ENCODE results near the gene CD2BP2.

The CD2BP2 gene

GRCh38 chr16:30378236-30379157 is 23.4 kb upstream of the CD2BP2 start:
- peak; percentile 98 for DNase-seq

DNA sequence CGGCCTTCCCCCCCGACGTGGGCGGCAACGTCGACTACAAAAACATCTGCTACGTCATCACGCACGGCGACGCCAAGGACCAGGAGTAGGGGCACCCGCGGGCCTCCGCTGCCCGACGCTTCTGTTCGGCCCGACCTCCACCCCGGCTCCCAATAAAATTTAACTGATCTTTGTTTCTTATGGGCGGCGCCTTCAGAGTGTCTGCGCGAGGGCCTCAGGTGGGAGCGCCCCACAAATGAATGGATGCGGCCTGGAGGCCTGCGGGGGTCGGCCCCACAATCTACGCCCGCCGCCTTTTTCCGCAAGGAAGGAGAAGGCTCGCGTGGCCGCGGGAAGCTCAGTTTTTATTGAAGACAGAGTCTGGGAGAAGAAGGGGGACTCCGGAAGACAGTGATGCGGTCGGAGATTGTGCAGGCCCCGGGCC is 22.7 kb upstream of the CD2BP2 start:
- DNase-seq: peak; percentile 86

DNA sequence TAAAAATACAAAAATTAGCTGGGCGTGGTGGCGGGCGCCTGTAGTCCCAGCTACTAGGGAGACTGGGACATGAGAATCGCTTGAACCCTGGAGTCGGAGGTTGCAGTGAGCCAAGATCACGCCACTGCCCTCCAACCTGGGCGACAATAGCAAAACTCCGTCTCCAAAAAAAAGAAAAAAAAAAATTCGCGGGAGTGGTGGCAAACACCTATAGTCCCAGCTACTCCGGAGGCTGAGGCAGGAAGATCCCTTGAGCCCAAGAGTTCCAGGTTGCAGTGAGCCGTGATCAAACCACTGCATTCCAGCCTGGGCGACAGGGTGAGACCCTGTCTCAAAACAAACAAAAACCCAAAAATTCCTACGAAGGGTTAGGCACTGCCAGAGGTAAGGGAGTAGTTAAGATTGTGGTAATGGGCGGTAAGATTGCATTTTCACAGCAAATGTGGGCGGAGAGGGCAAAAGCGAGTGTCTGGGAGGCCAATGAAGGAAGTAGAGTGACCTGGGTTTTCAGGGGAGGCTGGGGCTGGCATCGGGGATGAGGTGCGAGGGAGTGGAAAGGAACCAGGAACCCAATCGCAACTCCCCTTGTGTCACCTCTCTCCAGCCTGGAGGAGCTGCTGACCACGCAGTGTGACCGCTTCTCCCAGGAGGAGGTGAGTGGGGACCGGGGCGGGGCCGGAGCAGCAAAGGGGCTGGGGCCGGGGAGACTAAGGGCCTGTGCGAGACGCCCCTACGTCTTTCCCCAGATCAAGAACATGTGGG is 22.1 kb upstream of the CD2BP2 start:
- no peak for DNase-seq

DNA sequence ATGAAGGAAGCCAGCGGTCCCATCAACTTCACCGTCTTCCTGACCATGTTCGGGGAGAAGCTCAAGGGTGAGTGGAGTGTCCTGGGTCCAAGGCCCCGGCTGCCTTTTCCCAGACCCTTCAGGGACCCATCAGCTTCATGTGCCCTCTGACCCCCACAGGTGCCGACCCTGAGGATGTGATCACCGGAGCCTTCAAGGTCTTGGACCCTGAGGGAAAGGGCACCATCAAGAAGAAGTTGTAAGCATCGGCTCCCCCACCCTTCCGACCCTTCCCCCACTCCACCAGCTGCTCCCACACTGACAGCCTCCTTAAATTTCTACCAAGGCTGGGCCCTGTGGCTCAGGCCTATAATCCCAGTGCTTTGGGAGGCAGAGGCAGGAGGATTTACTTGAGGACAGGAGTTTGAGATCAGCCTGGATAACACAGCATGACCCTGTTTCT is 21.4 kb upstream of the CD2BP2 start:
- no peak for DNase-seq

DNA sequence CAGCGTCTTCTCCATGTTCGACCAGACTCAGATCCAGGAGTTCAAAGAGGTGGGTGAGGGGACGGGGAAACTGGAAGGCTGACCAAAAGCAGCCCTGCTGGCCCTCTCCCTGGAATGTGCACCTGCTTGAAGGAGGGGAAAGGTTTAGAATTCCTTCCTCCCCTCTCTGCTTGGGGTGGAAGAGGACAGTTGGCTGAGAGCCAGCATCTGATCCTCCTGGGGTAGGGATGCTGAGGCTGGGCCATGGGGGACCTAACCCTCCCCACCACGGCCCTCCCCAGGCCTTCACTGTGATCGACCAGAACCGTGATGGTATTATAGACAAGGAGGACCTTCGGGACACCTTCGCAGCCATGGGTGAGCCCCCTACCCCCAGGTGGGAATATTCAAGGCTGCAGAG is 20.8 kb upstream of the CD2BP2 start:
- DNase-seq: no peak

GRCh38 chr16:30374538-30374937 is 19.4 kb upstream of the CD2BP2 start, which contains the start of gene MYL11:
Gene MYL11, plus strand, starts transcription at chr16:30374802. Its CDS starts 56 bp downstream, at chr16:30374858.
- DNase-seq: no peak

GRCh38 chr16:30372725-30373124 is 17.6 kb upstream of the CD2BP2 start:
- no peak for DNase-seq

- no peak for DNase-seq
Observed at GRCh38 chr16:30372038-30372712, 17.1 kb upstream of the CD2BP2 start.

DNA sequence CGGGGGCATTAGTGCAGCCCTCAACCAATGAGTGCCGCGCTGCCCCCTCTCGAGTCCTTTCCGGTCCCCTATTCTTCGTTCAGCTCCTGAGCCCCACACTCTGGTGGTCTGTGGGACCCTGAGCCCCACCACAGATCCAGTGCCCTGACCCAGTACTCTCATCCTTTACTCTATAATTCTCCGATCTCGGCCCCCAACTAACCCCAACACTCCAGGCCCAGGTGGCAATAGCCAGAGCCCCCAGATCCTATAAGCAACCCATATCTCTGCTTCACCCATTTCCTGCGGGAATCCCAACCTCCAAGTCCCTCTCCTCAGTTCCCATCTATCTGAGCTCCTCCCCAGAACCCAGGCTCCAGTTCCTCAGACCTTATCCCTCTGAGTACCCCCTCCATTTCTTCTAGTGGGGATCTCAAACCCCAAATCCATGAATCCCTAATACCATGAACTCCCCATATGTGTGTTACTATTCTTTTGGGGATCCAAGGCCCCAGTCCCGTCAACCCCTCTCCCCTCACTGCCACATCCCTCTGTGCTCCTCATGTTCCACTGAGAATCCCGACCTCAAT is 16.2 kb upstream of the CD2BP2 start:
- DNase-seq: no peak

GRCh38 chr16:30370456-30371247 is 15.5 kb upstream of the CD2BP2 start, which contains the start of gene TBC1D10B:
Gene TBC1D10B, minus strand, starts transcription at chr16:30370494. Its CDS starts 311 bp downstream, at chr16:30370183.
- DNase-seq: peak; percentile 100

DNA sequence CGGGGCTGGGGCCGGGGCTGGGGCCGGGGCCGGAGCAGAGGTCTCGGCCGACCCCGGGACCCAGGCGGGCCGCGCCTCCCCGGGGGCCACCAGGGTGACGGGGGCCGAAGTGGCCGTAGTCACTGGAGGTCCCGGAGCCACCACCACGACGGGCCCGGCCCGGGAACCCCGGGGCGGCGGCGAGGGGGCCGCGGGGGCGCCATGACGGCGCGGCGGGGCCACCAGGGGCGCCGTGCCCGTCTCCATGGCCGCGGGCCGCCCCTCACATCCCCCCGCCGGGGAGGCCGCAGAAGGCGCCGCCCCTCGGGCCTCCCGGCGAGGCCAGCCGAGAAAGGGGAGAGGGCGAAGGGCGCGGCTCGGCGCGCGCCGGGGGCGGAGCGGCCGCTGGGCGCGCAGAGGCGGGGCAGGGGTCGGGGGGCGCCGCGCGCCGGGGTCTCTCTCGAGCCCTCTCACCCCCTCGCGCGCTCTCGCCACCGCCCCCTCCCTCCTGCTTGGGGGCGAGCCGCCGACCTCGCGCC is 14.9 kb upstream of the CD2BP2 start:
- no peak for DNase-seq

DNA sequence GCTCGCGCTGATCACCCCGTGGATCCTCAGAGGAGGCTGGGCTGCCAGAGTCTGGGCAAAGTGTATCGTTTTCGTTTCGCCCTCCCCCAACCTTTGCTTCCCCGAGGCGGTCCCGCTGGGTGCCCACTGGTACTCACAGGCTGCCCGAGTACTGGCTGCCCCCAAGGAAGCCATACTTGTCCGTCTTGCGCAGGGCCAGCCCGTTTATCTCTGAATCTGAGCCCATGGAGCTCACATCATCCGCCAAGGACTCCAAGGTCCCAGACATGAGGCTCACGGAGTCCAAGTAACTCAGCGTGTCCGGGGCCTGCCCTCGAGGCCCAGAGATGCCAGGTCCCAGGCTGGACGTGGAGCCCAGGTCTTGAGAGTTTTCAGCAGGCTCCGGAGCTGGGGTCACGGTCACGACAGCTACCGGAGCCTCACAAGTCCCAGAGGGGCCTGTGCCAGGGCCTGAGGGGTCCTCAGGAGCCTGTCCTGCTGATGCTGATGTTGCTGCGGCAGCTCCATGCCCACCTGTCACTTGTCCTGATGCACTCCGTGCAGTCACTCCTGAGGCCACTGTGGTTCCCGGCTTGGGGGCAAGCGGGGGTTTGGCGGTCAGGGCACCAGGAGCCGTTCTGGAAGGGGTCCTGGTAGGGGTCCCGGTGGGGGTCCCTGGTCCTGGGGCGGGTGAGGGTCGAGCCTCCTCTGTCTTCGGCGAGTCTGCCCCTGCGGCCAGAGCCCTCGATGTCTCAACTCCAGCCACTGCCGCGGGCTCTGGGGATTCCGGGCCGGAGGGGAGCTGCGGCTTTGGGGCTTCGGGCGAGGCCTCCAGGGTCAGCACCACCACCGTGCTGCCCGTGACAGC is 14.2 kb upstream of the CD2BP2 start:
- DNase-seq: peak; percentile 21

DNA sequence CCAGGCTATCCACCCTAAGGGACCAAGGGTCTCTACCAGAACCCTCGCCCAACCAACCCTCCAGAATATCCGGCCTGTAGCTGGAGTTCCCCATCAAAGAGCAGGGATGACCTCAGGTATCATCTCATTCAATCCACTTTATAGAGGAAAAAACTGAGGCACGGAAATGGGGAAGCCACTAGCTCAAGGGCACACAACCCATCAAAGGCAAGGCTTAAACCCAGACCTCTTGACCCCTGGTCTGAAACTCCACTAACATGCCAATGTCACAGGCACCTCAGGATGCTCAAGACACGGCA is 13.6 kb upstream of the CD2BP2 start:
- no peak for DNase-seq

- DNase-seq: peak; percentile 70
Observed at GRCh38 chr16:30368122-30368791, 13.1 kb upstream of the CD2BP2 start.

GRCh38 chr16:30367349-30368009 is 12.4 kb upstream of the CD2BP2 start:
- DNase-seq: no peak

DNA sequence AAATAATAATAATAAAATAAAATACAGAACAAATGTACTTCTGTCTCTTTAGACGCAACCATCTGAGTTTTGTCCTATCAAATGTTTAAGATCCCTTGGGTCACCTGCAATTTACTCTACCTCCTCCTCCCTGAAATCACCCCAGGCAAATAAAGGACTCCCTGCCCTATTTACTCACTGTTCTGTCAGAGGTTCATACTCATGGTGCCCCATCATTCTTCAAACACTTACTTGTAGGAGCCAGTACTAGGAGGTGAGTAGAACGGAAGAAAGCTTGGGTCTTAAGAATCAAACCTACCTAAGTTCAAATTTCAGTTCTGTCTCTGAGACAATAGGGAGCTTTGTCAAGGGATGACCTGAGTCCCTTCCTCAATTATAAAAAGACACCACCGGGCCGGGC is 11.4 kb upstream of the CD2BP2 start:
- no peak for DNase-seq

- no peak for DNase-seq
Observed at GRCh38 chr16:30365200-30365599, 10.1 kb upstream of the CD2BP2 start.

- no peak for DNase-seq
Observed at GRCh38 chr16:30361180-30361579, 6.1 kb upstream of the CD2BP2 start.

DNA sequence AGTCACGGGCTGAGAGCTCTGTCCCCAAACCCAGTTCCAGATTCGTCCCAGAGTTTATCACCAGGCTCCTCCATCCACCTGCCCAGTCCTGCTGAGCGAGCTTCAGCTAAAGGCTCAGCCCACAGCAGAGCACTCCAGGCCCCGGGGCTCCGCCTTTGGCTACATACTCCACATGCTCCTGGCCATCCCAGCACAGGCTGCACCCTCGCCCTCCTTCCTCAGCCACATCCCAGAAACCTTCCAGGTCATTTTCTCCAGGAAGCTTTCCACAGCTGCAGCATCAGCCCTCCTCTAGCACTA is 4.7 kb upstream of the CD2BP2 start:
- no peak for DNase-seq

Measured in EL (cell line).